Measurements from ENCODE around the gene GPR141. TPM values are rescaled to one million over a fixed set of nuclear protein-coding genes. Genes with fewer than 3 reads are reported as not detected.

The GPR141 gene
- total RNA-seq, 1 experiment from 2014 or later, result 1.8 TPM

DNA sequence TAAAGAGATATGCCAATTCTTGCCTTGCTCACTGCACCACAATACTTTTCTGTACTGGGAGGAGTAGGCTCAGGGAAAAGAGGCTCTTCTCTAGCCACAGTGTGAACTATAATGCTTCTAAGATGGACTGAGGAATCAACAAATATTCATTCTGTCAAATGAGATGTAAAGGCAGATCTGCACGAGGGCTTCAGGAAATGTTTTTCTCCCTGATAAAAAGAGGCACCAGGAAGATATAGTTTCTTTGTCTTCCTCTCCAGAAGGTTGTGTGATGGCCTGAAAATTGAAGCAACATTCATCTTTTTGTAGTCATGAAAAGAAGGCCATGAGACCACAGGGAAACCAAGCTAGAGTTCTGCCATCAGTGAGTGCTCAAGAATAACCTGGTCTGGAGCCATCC, 85.7 kb downstream of the GPR141 start:
- Mint-ChIP-seq H3K27me3 (ENCODE audit: low read depth) (no peaks in the 10 kb centered on the region), H3K4me3 (no peak overlapping the region), H3K4me1 (peaks cover 6% of the 10 kb centered on the region), H3K27ac (no peak overlapping the region), H3K9me3 (peaks cover 25% of the 10 kb centered on the region), H3K36me3 (peaks cover 9% of the 10 kb centered on the region)
- no peak for TF ChIP-seq ATF1 (CRISPR knock-in tag; IDR thresholded peaks at IDR 0.05)
- no peak for TF ChIP-seq GRHL2 (CRISPR knock-in tag; IDR thresholded peaks at IDR 0.05; ENCODE audit: insufficient replicate concordance, severe bottlenecking)
- TF ChIP-seq ZNF416 (CRISPR knock-in tag; IDR thresholded peaks at IDR 0.05), result no peak
- TF ChIP-seq TCF7 (CRISPR knock-in tag; IDR thresholded peaks at IDR 0.05; ENCODE audit: low read depth), result no peak
- no peak for TF ChIP-seq CBFB (CRISPR knock-in tag; IDR thresholded peaks at IDR 0.05; ENCODE audit: low read depth)
- TF ChIP-seq TP53 (CRISPR knock-in tag; IDR thresholded peaks at IDR 0.05), result no peak
- DNase-seq (ENCODE audit: low spot score), result no peak
- no peak for ATAC-seq
- POLR2A ChIA-PET, result no interaction called here
- CTCF ChIA-PET, result no interaction called here

- DNase-seq (ENCODE audit: low spot score), result no peak
- Mint-ChIP-seq H3K9me3 (peaks cover 23% of the 10 kb centered on the region), H3K36me3 (peaks cover 10% of the 10 kb centered on the region), H3K27me3 (ENCODE audit: low read depth) (no peaks in the 10 kb centered on the region), H3K4me3 (no peak overlapping the region), H3K27ac (no peak overlapping the region), H3K4me1 (peaks cover 6% of the 10 kb centered on the region)
- POLR2A ChIA-PET, result no interaction called here
- ATAC-seq, result no peak
- CTCF ChIA-PET, result no interaction called here
- TF ChIP-seq IRF1 (CRISPR knock-in tag; IDR thresholded peaks at IDR 0.05), result no peak
- TF ChIP-seq TP53 (CRISPR knock-in tag; IDR thresholded peaks at IDR 0.05), result no peak
- no peak for TF ChIP-seq ZMAT4 (CRISPR knock-in tag; IDR thresholded peaks at IDR 0.05)
- TF ChIP-seq NFE2L1 (CRISPR knock-in tag; IDR thresholded peaks at IDR 0.05), result no peak
- TF ChIP-seq, protein P1, sequence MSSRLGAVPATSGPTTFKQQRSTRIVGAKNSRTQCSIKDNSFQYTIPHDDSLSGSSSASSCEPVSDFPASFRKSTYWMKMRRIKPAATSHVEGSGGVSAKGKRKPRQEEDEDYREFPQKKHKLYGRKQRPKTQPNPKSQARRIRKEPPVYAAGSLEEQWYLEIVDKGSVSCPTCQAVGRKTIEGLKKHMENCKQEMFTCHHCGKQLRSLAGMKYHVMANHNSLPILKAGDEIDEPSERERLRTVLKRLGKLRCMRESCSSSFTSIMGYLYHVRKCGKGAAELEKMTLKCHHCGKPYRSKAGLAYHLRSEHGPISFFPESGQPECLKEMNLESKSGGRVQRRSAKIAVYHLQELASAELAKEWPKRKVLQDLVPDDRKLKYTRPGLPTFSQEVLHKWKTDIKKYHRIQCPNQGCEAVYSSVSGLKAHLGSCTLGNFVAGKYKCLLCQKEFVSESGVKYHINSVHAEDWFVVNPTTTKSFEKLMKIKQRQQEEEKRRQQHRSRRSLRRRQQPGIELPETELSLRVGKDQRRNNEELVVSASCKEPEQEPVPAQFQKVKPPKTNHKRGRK (CRISPR knock-in tag; IDR thresholded peaks at IDR 0.05; ENCODE audit: borderline replicate concordance), result no peak
- TF ChIP-seq ZSCAN18 (CRISPR knock-in tag; IDR thresholded peaks at IDR 0.05), result no peak
- TF ChIP-seq, protein P2, sequence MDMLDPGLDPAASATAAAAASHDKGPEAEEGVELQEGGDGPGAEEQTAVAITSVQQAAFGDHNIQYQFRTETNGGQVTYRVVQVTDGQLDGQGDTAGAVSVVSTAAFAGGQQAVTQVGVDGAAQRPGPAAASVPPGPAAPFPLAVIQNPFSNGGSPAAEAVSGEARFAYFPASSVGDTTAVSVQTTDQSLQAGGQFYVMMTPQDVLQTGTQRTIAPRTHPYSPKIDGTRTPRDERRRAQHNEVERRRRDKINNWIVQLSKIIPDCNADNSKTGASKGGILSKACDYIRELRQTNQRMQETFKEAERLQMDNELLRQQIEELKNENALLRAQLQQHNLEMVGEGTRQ (CRISPR knock-in tag; IDR thresholded peaks at IDR 0.05), result no peak
- TF ChIP-seq RORB (CRISPR knock-in tag; IDR thresholded peaks at IDR 0.05), result no peak
- TF ChIP-seq NFATC4 (CRISPR knock-in tag; IDR thresholded peaks at IDR 0.05), result no peak
- no peak for TF ChIP-seq ZNF423 (CRISPR knock-in tag; IDR thresholded peaks at IDR 0.05)
- no peak for TF ChIP-seq MYBL2 (CRISPR knock-in tag; IDR thresholded peaks at IDR 0.05)
- TF ChIP-seq HMGA2 (CRISPR knock-in tag; IDR thresholded peaks at IDR 0.05), result no peak
- no peak for TF ChIP-seq ZNF219 (CRISPR knock-in tag; IDR thresholded peaks at IDR 0.05; ENCODE audit: borderline replicate concordance)
- no peak for TF ChIP-seq CTCF (IDR thresholded peaks at IDR 0.05)
- TF ChIP-seq ZNF281 (CRISPR knock-in tag; IDR thresholded peaks at IDR 0.05), result no peak
- TF ChIP-seq ZNF232 (CRISPR knock-in tag; IDR thresholded peaks at IDR 0.05), result no peak
These were observed 86.2 kb downstream of the GPR141 start for GRCh38 chr7:37769726-37770125.

All from WTC11 (cell line).